Suprapubic skin (tissue), 3 donors: Measurements from ENCODE around the gene NUBP1.

ENCODE experiments used
- POLR2A ChIP-seq, 2 donors: fragments of 450-650 bp; IDR thresholded peaks; one replicate each; pipeline ENCODE4 v1.6.1; 2017; ENCODE audit warnings: antibody characterized with exemption in 2 of 2, mild to moderate bottlenecking in 2 of 2, moderate library complexity in 2 of 2
- TF ChIP-seq, protein P1 (sequence below), 2 donors: fragments of 200-600 bp in 1 of 2; fragments of 450-650 bp in 1 of 2; sonication (generic) in 1 of 2; IDR thresholded peaks; one replicate each; pipeline ENCODE4 v1.5.1; 2016 to 2019; ENCODE audit warnings: antibody characterized with exemption in 2 of 2, mild to moderate bottlenecking in 1 of 2, moderate library complexity in 1 of 2

DNA sequence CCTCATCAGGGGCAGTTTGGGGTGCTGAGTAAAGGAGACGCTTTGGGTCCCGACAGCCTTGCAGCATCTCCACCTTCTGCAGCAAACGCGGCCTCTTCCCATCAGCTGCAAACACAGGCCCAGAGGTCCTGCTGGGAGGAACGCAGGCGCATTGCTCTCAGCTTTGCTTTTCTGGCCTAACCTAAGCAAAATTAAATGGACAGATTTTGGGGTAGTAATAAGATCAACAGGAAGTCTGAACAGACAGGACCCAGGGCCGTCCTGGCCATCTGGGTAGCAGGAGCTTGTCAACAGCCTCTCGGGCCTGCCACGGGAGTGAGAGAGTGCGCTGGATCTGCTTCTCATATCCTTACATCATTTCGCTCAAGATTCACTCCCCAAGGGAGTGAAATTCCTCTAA is 7.2 kb downstream of the NUBP1 start:
- TF ChIP-seq, protein P1, sequence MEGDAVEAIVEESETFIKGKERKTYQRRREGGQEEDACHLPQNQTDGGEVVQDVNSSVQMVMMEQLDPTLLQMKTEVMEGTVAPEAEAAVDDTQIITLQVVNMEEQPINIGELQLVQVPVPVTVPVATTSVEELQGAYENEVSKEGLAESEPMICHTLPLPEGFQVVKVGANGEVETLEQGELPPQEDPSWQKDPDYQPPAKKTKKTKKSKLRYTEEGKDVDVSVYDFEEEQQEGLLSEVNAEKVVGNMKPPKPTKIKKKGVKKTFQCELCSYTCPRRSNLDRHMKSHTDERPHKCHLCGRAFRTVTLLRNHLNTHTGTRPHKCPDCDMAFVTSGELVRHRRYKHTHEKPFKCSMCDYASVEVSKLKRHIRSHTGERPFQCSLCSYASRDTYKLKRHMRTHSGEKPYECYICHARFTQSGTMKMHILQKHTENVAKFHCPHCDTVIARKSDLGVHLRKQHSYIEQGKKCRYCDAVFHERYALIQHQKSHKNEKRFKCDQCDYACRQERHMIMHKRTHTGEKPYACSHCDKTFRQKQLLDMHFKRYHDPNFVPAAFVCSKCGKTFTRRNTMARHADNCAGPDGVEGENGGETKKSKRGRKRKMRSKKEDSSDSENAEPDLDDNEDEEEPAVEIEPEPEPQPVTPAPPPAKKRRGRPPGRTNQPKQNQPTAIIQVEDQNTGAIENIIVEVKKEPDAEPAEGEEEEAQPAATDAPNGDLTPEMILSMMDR (IDR thresholded peaks at IDR 0.05): no peak
- TF ChIP-seq POLR2A (IDR thresholded peaks at IDR 0.05): no peak
